ENCODE results near the gene PPP2CA.
"Not testable (repeated sequence)": the region's sequence is repeated elsewhere in the genome, so short reads cannot be mapped to it uniquely, and the experiment has no call there.

PPP2CA gene

DNA sequence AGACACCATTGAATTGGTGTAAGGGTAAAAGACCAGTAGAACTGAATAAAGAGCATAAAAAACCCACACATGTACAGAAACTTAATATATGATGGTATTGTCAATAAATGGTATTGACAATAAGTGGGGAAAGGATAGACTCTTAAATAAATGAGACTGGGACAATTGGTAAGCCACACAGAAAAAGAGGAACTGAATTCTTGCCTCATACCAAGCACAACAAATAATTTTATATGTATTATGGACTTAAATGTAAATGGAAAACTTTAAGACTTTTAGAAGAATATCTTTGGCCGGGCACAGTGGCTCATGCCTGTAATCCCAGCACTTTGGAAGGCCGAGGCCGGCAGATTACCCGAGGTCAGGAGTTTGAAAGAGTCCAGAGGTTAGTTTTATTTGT lies 37.9 kb upstream of the PPP2CA start:
- H3K27ac ChIP-seq: no peak overlapping the region
- TF ChIP-seq, protein P1, sequence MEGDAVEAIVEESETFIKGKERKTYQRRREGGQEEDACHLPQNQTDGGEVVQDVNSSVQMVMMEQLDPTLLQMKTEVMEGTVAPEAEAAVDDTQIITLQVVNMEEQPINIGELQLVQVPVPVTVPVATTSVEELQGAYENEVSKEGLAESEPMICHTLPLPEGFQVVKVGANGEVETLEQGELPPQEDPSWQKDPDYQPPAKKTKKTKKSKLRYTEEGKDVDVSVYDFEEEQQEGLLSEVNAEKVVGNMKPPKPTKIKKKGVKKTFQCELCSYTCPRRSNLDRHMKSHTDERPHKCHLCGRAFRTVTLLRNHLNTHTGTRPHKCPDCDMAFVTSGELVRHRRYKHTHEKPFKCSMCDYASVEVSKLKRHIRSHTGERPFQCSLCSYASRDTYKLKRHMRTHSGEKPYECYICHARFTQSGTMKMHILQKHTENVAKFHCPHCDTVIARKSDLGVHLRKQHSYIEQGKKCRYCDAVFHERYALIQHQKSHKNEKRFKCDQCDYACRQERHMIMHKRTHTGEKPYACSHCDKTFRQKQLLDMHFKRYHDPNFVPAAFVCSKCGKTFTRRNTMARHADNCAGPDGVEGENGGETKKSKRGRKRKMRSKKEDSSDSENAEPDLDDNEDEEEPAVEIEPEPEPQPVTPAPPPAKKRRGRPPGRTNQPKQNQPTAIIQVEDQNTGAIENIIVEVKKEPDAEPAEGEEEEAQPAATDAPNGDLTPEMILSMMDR (IDR thresholded peaks at IDR 0.05): no peak
- no peak for TF ChIP-seq ZFX (IDR thresholded peaks at IDR 0.05; ENCODE audit: borderline replicate concordance)

DNA sequence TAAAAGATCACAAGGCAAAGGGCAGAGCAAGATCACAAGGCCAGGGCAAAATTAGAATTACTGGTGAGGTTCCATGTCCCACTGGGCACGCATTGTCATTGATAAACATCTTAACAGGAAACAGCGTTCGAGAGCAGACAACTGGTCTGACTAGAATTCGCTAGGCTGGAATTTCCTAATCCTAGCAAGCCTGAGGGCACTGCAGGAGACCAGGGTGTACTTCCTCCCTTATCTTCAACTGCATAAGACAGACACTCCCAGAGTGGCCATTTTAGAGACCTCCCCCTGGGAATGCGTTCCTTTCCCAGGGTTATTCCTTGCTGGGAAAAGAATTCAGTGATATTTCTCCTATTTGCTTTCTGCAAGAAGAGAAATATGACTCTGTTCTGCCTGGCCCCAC lies 36.8 kb upstream of the PPP2CA start:
- not testable (repeated sequence) for H3K27ac ChIP-seq

DNA sequence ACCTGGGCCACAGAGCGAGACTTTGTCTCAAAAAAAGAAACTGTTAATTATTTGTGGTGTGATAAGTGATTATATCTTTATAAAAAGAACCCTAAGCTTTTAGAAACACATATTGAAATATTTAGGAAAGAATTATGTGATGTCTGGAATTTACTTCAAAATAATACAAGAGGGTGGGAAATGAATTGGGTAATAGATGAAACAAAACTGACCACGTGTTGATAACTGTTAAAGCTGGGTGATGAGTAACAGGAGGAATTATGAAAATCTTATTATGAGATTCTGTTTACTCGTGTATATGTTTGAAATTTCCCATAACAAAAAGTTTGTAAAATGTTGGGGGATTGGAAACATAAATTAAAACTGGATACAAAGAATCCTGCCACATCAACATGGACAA lies 33.0 kb upstream of the PPP2CA start:
- no peak for TF ChIP-seq ZFX (IDR thresholded peaks at IDR 0.05; ENCODE audit: borderline replicate concordance)
- TF ChIP-seq, protein P1 (IDR thresholded peaks at IDR 0.05): no peak
- H3K27ac ChIP-seq: no peak overlapping the region

DNA sequence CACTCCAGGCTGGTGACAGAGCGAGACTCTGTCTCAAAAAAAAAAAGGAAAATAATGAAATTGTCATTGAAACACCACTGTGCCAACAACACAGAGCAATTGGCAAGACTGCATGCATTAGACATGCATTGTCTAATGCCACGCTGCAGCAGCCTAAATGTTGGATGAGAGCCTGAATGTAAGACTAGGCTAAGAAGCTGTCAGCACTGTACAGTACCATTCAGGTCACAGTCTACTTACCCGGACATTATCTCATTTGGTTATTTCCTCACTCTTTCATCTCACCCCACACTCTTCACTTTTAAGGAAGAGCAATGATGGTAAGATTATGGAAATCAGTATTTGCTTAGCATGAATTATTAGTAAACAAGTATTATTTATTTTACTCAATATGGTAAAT lies 31.3 kb upstream of the PPP2CA start:
- TF ChIP-seq ZFX (IDR thresholded peaks at IDR 0.05; ENCODE audit: borderline replicate concordance): no peak
- TF ChIP-seq, protein P1 (IDR thresholded peaks at IDR 0.05): no peak
- no peak overlapping the region for H3K27ac ChIP-seq

DNA sequence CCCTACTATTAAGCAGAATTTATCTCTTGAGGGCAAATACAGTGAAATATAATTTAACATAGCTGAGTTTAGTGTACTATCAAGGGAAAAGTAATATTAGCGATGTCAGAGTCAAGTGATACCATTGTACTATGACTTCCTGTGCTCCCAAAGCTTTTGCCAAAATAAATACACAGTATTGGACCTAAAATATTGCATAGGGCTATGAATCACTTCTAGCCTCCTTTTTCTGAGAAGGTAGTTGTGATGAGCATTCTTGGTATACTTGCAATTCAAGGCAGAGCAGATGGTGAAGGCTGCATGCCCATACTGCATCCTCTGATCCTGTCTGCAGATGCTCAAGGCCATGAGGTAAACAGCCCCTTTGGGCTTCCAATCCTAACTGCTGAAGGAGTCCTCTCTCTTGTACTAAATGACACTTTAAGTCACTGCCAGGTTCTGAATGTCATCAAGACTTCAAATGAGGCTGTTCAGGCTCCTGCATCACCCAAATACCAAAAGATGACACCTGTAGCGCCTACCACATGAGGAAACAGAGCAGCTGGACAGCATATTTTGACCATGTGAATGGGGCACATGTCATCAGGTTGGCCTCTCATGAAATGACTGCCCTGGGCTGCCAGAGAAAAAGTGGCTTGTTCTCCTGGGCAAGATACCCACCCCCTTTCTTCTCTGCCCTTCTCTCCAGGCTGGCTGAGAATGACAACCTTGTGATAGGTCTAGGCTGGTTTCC lies 29.7 kb upstream of the PPP2CA start:
- TF ChIP-seq, protein P1 (IDR thresholded peaks at IDR 0.05): no peak
- TF ChIP-seq ZFX (IDR thresholded peaks at IDR 0.05; ENCODE audit: borderline replicate concordance): no peak
- H3K27ac ChIP-seq: no peak overlapping the region

DNA sequence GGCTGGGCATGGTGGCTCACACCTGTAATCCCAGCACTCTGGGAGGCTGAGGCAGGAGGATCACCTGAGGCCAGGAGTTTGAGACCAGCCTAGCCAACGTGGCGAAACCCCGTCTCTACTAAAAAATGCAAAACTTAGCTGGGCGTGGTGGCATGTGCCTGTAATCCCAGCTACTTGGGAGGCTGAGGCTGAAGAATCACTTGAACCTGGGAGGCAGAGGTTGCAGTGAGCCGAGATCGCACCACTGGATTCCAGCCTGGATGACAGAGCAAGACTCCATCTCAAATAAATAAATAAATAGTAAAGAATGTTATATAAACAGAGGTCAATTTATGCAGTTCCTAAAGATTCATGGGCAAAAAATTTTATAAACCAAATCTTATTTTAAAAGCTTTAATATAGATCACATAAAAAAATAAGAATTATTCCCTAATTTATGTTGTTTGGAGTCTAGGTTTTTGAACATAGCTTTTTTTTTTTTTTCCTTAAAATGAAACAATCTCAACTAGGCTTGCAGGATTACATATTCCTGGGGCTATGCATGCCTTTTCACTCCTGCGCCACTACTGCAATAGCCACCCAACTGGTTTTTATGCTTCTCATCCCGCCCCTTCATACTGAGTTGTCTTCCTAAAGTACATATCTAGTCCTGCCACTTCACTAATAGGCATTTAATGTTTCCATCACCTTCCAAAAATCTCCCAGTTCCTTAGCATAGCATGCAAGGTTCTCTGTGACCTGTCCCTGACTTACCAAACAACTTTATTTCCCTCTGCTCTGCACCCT lies 27.7 kb upstream of the PPP2CA start:
- not testable (repeated sequence) for H3K27ac ChIP-seq

DNA sequence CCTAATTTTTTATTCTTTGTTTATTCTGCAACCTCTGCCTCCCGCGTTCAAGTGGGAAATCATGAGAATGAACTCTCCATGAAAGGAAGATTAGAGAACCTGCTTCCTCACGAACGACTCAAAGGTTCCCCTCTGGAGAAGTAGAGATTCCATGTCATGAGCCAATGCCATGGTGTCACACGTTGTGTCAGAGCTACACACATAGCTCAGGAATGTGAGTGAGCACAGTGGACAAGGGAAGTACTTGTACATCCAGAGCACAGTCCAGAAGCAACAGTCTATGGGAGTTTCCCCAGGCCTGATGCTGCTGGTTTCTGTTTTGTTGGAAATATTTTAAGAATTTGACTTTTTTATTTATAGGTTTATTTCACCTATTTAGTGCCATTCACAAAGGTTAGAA lies 26.8 kb upstream of the PPP2CA start:
- TF ChIP-seq, protein P1 (IDR thresholded peaks at IDR 0.05): no peak
- no peak for TF ChIP-seq ZFX (IDR thresholded peaks at IDR 0.05; ENCODE audit: borderline replicate concordance)
- H3K27ac ChIP-seq: no peak overlapping the region

DNA sequence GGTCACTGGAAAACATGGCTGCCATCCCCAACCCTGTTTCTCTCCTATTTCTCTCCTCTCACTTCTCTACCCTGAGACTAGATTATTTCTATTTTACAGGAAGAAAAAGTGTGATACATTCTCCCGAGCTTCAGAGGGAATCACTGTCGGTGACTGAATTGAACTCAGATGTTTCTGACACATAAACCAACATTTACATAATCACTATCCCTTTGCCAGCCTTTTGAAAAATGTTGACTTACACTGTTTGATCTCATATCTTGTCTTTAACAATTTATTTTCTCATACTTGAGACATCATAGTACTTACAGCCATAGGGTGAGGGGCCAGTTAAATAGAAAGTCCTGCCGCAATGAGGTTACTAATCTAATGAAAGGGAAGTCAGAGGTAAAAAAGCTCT lies 25.1 kb upstream of the PPP2CA start:
- no peak overlapping the region for H3K27ac ChIP-seq
- TF ChIP-seq, protein P1 (IDR thresholded peaks at IDR 0.05): no peak
- TF ChIP-seq ZFX (IDR thresholded peaks at IDR 0.05; ENCODE audit: borderline replicate concordance): no peak

All from 22Rv1 (cell line).